Kidney epithelial cell (primary cell): ENCODE measurements around the gene SGSM1. TPM values are rescaled to one million over a fixed set of nuclear protein-coding genes. Genes with fewer than 3 reads are reported as not detected.
"Not testable (repeated sequence)": the region's sequence is repeated elsewhere in the genome, so short reads cannot be mapped to it uniquely, and the experiment has no call there.

Experiments
- DNase-seq: peaks from one replicate; pipeline ENCODE4 v3.0.0-alpha.2; 2010; ENCODE audit warnings: low read depth
- H3K27me3 ChIP-seq: 2 replicates; pipeline ENCODE4 v1.6.0; 2011; ENCODE audit warnings: low read length; ENCODE audit not compliant: control insufficient read depth, insufficient read depth
- H3K36me3 ChIP-seq: 2 replicates; pipeline ENCODE4 v1.5.1; 2011; ENCODE audit warnings: low read length; ENCODE audit not compliant: control insufficient read depth, insufficient read depth
- H3K4me3 ChIP-seq: 2 replicates; pipeline ENCODE4 v1.5.1; 2011; ENCODE audit warnings: low read depth, mild to moderate bottlenecking, control low read depth, low read length
- total RNA-seq: library from RNA; depleted of rRNA; stranded (reverse); fragments of >200 nt; gene quantifications from 2 replicates; pipeline ENCODE4 v1.2.3, GENCODE V29; 2015
- TF ChIP-seq, protein P1 (sequence below): IDR thresholded peaks from 2 replicates; pipeline ENCODE4 v1.5.1; 2011; ENCODE audit warnings: mild to moderate bottlenecking, moderate library complexity, low read length, control low read depth, inconsistent platforms; ENCODE audit not compliant: insufficient read depth, poor library complexity, severe bottlenecking

Gene SGSM1
- total RNA-seq, 1 donor from 2014 or later = 0.25 TPM

DNA sequence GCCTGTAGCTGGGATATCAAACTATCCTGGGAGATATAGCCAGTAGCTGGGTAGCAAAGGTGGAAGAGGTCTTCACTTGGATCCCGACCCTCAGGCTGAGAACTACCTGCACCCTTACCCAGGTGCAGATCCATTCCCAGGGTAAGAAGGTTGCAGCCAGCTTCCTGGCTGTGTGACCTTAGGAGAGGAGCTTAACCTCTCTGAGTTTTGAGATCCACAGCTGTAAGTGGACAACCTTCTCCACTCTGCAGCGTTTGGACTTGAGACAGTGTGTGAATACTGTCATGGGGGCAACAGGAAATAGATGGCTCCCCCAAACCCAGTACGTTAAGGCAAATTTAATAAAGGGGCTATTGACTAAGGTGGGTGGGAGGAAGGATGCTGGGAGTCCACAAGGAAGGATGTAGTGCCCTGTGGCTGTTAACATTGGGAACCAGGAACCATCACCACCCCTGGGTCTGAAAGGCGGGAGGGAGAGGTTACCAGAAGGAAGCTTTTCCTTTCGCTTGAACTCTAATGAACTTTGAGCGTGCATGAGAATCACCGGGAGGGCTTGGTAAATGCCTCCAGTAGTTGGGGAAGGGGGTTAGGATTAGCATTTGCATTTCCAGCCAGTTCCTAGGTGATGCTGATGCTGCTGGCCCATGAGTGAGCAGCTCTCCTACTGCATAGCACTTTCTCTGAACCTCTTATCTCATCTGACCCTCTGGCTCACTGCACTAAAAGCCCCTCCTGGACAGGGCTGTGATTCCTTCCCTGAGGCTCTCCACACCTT is 24.4 kb downstream of the SGSM1 start:
- DNase-seq = no peak
- Histone ChIP-seq H3K36me3 (no peaks in the 10 kb centered on the region), H3K4me3 (no peak overlapping the region), H3K27me3 (peaks cover 9% of the 10 kb centered on the region)
- TF ChIP-seq, protein P1, sequence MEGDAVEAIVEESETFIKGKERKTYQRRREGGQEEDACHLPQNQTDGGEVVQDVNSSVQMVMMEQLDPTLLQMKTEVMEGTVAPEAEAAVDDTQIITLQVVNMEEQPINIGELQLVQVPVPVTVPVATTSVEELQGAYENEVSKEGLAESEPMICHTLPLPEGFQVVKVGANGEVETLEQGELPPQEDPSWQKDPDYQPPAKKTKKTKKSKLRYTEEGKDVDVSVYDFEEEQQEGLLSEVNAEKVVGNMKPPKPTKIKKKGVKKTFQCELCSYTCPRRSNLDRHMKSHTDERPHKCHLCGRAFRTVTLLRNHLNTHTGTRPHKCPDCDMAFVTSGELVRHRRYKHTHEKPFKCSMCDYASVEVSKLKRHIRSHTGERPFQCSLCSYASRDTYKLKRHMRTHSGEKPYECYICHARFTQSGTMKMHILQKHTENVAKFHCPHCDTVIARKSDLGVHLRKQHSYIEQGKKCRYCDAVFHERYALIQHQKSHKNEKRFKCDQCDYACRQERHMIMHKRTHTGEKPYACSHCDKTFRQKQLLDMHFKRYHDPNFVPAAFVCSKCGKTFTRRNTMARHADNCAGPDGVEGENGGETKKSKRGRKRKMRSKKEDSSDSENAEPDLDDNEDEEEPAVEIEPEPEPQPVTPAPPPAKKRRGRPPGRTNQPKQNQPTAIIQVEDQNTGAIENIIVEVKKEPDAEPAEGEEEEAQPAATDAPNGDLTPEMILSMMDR = no peak

- Histone ChIP-seq H3K27me3 (peaks cover 9% of the 10 kb centered on the region), H3K4me3 (no peak overlapping the region), H3K36me3 (no peaks in the 10 kb centered on the region)
- no peak for DNase-seq
- TF ChIP-seq, protein P1 = no peak
These were observed 25.7 kb downstream of the SGSM1 start for GRCh38 chr22:24831687-24832086.

GRCh38 chr22:24833881-24834495 is 28.0 kb downstream of the SGSM1 start:
- TF ChIP-seq, protein P1 = no peak
- Histone ChIP-seq H3K36me3 (no peaks in the 10 kb centered on the region), H3K27me3 (peaks cover 9% of the 10 kb centered on the region), H3K4me3 (no peak overlapping the region)
- no peak for DNase-seq

GRCh38 chr22:24834845-24835570 is 29.0 kb downstream of the SGSM1 start:
- Histone ChIP-seq H3K27me3 (peaks cover 9% of the 10 kb centered on the region), H3K4me3 (no peak overlapping the region), H3K36me3 (no peaks in the 10 kb centered on the region)
- TF ChIP-seq, protein P1 = no peak
- no peak for DNase-seq

DNA sequence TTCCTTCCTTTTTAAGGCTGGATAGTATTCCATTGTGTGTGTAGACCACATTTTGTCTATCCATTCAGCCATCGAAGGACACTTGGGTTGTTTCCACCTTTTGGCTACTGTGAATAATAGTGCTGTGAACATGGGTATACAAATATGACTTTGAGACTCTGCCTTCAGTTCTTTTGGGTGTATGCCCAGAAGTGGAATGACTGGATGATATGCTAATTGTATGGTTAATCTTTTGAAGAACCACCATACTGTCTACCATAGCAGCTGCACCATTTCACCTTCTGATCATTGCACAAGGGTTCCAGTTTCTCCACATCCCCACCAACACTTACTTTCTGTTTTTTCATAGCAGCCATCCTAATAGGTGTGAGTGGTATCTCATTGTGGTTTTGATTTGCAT is 30.3 kb downstream of the SGSM1 start:
- TF ChIP-seq, protein P1 = no peak
- no peak for DNase-seq
- Histone ChIP-seq H3K27me3 (peaks cover 1% of the 10 kb centered on the region), H3K4me3 (no peak overlapping the region), H3K36me3 (no peaks in the 10 kb centered on the region)

DNA sequence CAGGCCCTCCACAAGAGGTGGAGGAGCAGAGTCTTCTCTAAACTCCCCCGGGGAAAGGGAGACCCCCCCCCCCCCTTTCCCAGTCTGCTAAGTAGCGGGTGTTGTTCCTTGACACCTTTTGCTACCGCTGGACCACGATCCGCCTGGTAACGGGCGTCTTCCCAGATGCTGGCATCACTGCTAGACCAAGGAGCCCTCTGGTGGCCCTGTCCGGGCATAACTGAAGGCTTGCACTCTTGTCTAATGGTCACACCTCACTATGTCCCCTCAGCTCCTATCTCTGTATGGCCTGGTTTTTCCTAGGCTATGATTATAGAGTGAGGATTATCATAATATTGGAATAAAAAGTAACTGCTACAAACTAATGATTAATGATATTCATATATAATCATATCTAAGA is 31.5 kb downstream of the SGSM1 start:
- not testable (repeated sequence) for H3K4me3 ChIP-seq, DNase-seq, H3K27me3 ChIP-seq, H3K36me3 ChIP-seq
